ENCODE results near the gene WNT5A. TPM values are rescaled to one million over a fixed set of nuclear protein-coding genes. Genes with fewer than 3 reads are reported as not detected.

Gene WNT5A
- total RNA-seq, 2 experiments from 2014 or later = not detected

GRCh38 chr3:55423782-55424181, 63.3 kb downstream of the WNT5A start:
- no peaks in the 10 kb centered on the region for H3K27me3 Mint-ChIP-seq
- intact Hi-C loops (cut with micrococcal nuclease) = no loop called here
- ChIA-PET POLR2A (no interaction called here), CTCF (no interaction called here)
- DNase-seq = no peak
- H3K4me3 Mint-ChIP-seq = no peak overlapping the region
- H3K36me3 Mint-ChIP-seq = no peaks in the 10 kb centered on the region
- no peak overlapping the region for H3K27ac Mint-ChIP-seq
- no peaks in the 10 kb centered on the region for H3K4me1 Mint-ChIP-seq (ENCODE audit: low read depth)
- peaks cover 19% of the 10 kb centered on the region for H3K9me3 Mint-ChIP-seq

GRCh38 chr3:55417211-55417610, 69.9 kb downstream of the WNT5A start:
- CTCF ChIA-PET = interaction anchor here (0.7 kb wide), 1 partner anchor 10 kb away, joined by 3 read pairs; no protein-coding TSS in a partner anchor
- POLR2A ChIA-PET = no interaction called here

GRCh38 chr3:55416331-55416821, 70.7 kb downstream of the WNT5A start:
- Mint-ChIP-seq H3K27ac (no peak overlapping the region), H3K4me1 (ENCODE audit: low read depth) (no peaks in the 10 kb centered on the region), H3K4me3 (no peak overlapping the region), H3K36me3 (no peaks in the 10 kb centered on the region), H3K9me3 (peaks cover 17% of the 10 kb centered on the region), H3K27me3 (no peaks in the 10 kb centered on the region)
- POLR2A ChIA-PET = no interaction called here
- intact Hi-C loops (cut with micrococcal nuclease) = no loop called here
- CTCF ChIA-PET = interaction anchor here (0.7 kb wide), 1 partner anchor 9 kb away, joined by 3 read pairs; no protein-coding TSS in a partner anchor
- DNase-seq = no peak

More at GRCh38 chr3:55417211-55417610, 69.9 kb downstream of the WNT5A start:
- no peak for DNase-seq
- Mint-ChIP-seq H3K4me1 (ENCODE audit: low read depth) (no peaks in the 10 kb centered on the region), H3K27ac (no peak overlapping the region), H3K9me3 (peaks cover 20% of the 10 kb centered on the region), H3K4me3 (no peak overlapping the region), H3K36me3 (no peaks in the 10 kb centered on the region), H3K27me3 (no peaks in the 10 kb centered on the region)
- intact Hi-C loops (cut with micrococcal nuclease) = no loop called here

Measured in activated CD4-positive, alpha-beta memory T cell treated with anti-CD3 and anti-CD28 coated beads for 36 hours (primary cell).